Astrocyte (in vitro differentiated cells and primary cell): Measurements from ENCODE around the gene SNAI3.

Source experiments
- CTCF ChIP-seq: IDR thresholded peaks from 2 replicates; pipeline ENCODE4 v1.5.1; 2011; ENCODE audit warnings: low read depth, mild to moderate bottlenecking, inconsistent platforms, low read length, moderate library complexity; ENCODE audit not compliant: insufficient read depth
- EZH2 ChIP-seq: IDR thresholded peaks from 2 replicates; pipeline ENCODE4 v1.6.1; 2012; ENCODE audit warnings: mild to moderate bottlenecking, low read length, inconsistent platforms; ENCODE audit not compliant: insufficient read depth

GRCh38 chr16:88631920-88632586 is 54.3 kb downstream of the SNAI3 start:
- TF ChIP-seq CTCF (no peak), EZH2 (no peak)
